ENCODE measurements around the gene ATP10A.

DNA sequence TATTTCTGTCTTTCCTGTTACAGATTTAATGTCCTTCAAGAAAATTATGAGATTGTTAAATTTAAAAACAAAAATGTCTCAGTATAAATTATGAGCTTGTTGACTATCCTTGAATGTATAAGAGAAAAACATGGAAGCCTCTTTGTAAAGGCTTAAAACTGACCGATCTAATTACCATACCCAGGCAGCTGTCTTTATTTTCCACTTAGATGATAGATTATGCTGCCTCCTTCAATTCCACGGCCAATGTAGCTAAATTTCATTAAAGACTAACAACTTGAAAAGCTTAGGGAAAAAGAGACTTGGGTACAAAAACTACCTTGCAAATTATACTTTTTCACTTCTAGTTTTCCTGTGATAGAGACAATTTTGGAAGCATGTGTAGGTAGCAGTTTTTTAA lies 88.3 kb downstream of the ATP10A start:
- TF ChIP-seq POLR2AphosphoS5 (IDR thresholded peaks at IDR 0.05) (no peak), POLR2A (IDR thresholded peaks at IDR 0.05) (no peak), EP300 (IDR thresholded peaks at IDR 0.05) (no peak)
- TF ChIP-seq, protein P1, sequence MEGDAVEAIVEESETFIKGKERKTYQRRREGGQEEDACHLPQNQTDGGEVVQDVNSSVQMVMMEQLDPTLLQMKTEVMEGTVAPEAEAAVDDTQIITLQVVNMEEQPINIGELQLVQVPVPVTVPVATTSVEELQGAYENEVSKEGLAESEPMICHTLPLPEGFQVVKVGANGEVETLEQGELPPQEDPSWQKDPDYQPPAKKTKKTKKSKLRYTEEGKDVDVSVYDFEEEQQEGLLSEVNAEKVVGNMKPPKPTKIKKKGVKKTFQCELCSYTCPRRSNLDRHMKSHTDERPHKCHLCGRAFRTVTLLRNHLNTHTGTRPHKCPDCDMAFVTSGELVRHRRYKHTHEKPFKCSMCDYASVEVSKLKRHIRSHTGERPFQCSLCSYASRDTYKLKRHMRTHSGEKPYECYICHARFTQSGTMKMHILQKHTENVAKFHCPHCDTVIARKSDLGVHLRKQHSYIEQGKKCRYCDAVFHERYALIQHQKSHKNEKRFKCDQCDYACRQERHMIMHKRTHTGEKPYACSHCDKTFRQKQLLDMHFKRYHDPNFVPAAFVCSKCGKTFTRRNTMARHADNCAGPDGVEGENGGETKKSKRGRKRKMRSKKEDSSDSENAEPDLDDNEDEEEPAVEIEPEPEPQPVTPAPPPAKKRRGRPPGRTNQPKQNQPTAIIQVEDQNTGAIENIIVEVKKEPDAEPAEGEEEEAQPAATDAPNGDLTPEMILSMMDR (IDR thresholded peaks at IDR 0.05), result no peak

All from stomach (tissue), 4 donors.